CD4-positive, alpha-beta T cell treated with Interleukin-12 subunit alpha and Interleukin-12 subunit beta, for 1 hour (primary cell): ENCODE data around the gene SLC9A3.

ENCODE experiments used
- DNase-seq: peaks from one replicate; pipeline ENCODE4 v3.0.0-alpha.2; 2020

The SLC9A3 gene

GRCh38 chr5:424301-425110 is 99.7 kb downstream of the SLC9A3 start:
- no peak for DNase-seq

- no peak for DNase-seq
Observed at GRCh38 chr5:423626-424261, 100.5 kb downstream of the SLC9A3 start.

GRCh38 chr5:423233-423565 is 101.0 kb downstream of the SLC9A3 start:
- no peak for DNase-seq

- DNase-seq, result no peak
Observed at GRCh38 chr5:422323-423232, 101.7 kb downstream of the SLC9A3 start.

GRCh38 chr5:421901-422300 is 102.3 kb downstream of the SLC9A3 start:
- no peak for DNase-seq

- DNase-seq, result no peak
Observed at GRCh38 chr5:421287-421880, 102.9 kb downstream of the SLC9A3 start.

- DNase-seq, result no peak
Observed at GRCh38 chr5:420632-421286, 103.5 kb downstream of the SLC9A3 start.
